Smooth muscle cell of the brain vasculature (primary cell): Measurements from ENCODE around the gene UBXN11.
"Not testable (repeated sequence)": the region's sequence is repeated elsewhere in the genome, so short reads cannot be mapped to it uniquely, and the experiment has no call there.

Source experiments
- DNase-seq: peaks from one replicate; pipeline ENCODE4 v3.0.0-alpha.2; 2012; ENCODE audit warnings: low read depth, low spot score

UBXN11 gene

DNA sequence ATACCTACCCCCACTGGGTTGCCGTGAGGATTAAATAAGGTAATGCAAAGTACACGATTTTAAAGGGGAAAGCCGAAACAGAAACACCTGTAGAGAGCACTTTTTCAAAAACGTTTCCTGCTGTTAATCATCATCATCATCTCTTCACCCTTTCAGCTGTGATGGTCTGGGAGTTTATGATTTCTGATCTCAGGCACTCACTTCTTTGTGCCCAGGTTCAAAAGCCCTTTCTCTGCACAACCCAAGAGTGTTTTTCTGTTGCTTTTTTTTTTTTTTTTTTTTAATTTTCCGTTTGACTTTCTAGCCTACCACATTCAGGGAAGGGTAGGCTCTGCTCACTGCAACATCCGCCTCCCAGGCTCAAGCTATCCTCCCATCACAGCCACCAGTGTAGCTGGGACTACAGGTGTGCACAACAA lies 936 bp upstream of the UBXN11 start:
- DNase-seq = no peak

DNA sequence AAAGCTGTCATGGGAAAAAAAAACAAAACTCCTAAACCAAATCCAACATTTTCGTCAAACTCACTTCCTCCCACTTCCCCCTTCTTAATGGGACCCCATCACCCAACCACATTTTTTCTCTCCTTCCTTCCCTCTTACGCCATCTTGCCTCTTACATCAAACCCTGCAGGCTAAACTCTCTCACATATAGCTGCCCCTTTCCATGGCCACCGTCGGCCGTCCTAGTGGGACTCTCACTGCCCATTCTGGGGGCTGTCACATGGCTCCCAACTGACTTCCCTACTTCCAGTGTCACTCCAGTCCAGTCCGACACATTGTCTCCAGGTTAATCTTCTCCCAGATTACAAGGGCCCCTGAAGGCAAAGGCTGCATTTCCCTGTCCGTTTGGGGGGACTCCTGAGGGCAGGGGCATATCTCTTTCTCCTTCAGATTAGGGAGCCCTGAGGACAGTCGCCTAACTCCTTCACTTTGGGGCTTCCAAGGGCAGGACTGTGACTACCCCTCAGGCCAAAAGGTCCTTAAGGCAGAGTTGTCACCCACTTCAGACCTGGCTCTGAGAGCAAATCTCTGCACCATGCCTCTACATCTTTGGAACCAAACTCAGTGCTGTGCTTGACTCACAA lies 658 bp downstream of the UBXN11 start:
- no peak for DNase-seq

DNA sequence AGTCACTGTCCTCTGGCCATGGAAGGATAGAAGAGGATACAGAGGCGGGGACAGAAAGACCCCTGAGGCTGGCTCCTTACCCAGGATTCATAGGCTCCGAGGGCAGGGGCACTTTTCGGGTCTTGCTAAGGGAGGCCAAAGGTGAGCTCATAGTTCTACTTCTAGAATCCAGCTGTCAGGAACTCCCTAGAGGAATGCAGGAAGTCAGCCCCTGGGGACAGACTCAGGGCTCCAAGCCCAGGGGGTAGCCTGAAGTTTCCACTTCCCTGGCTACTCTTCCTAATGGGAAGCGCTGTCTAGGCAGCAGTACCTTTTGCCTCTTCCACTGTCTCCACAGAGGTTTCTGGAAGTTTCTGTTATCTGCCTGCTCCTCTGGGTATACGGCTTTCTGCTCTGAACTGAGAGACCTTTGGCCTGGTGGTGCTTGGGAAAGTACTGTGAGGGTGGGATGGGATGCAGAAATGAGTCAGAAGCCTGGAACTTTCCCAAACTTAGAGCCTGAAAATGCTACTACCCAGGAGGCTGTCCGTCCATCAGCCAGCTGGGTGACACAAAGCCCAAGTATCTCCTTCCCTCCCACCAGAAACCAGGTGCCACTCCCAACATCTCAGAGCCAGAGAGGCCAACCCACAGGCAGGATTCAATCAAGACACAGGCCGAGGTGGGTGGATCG lies 3.6 kb downstream of the UBXN11 start:
- DNase-seq = no peak

DNA sequence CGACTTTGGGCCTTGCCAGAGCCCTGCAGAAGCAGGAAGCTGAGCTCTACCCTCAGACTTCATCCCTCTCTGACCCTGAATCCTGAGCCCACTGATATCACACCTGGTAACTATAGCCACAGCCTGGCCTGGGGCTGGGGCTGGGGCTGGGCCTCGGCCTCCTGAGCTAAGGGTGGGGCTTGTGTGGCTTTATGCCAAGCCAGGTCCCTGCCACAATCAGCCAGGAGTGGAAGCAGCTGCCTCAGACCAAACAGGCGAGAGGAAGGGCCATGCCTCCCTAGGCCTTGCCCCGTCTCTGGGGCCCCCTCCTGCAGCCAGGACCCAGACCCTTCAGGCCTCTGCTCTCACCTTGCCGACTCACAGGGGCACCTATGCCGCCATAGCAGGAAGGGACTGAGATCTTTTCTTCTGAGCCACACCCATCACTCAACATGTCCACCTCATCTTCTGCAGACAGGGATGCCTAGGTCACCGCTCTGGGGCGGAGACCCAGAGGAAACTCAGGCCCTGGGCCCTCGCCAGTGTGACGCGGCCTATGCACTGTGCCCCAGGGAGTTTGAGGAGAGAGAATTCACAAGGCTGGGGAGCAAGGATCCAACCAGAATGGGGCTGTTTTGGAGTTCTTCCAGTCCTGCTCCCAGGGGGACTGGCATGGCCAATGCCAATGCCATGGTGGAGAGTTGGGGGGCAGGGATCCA lies 5.7 kb downstream of the UBXN11 start:
- DNase-seq = no peak

DNA sequence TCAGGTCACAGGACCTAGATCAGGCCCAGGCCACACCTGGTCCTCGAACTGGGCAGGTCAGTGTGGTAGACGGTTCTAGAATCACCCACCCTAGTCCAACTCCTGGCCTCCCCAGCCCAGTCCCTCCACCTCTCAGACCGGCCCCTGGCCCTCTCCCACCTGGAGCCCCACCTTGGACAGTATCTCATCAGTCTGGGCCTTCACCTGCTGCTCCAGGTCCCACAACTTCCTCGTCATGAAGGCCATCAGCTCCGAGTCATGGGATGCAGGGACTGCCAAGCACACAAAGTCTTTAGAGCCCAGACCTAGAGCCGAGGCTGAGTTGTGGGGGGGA lies 8.7 kb downstream of the UBXN11 start:
- no peak for DNase-seq

DNA sequence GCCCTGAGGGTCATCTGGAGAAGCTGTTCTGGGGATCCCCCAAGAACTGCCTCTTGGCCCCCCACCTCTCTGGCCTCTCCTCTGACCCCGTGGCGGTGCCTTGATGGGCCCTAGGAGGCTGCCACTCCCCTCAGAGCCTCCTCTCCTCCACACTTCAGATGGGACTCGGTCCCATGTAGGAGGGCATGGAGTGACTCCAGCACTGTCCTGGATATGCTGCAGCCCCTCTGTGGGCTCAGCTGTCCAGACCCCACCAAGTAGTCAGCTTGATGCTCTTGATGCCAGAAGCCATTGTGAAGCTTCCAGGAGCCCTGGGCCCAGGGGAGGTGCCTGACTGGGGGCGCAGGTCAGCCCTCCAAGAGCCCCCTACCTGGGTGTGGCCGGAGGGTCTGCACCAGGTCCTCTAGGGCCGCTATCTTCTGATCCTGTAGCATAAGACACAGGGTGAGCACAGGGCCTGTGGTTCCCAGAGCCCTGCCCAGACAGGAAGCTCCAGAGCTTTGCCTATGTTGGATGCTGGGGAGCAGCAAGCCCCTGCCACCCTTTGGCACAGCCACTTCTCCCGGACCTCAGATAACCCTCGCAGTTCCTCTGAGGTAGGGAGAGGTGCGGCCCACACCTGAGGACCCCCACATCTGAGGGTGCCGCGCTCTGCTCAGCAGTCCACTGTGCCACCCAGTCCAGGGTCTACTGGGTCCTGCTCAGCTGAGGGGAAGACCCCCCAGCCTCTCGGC lies 9.2 kb downstream of the UBXN11 start:
- DNase-seq = no peak

DNA sequence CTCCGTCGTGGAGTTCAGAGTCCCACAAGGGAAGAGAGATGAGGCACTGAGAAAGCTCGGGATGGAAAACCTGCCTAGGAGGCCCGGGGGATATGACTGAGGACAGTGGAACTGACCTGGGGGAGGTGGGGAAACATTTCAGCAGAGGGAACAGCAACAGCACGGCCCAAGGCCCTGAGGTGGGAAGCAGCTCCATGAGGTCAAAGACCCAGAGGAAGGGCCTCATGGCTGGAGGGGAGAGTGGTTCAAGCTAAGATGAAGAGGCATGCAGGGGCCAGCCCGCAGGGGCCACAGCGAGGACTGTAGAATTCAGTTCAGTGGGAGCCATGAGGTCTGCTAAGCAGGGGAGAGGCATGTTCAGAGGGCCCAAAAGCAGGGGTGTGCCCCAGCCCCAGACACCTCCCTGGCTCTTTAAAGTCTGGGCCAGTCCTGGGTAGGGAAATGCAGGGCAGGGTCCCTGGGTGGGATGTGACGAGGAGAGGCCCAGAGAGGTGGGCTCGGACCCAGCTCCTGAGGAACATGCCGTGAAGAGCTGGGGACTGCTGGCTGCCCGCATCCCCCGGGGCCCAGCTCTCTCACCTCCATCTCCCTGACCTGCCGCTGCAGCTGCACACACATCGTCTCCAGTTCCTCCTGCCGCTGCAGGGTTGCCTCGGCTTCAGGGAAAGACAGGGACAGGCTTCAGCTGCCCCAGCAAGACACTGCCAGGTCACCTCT lies 9.9 kb downstream of the UBXN11 start:
- no peak for DNase-seq

DNA sequence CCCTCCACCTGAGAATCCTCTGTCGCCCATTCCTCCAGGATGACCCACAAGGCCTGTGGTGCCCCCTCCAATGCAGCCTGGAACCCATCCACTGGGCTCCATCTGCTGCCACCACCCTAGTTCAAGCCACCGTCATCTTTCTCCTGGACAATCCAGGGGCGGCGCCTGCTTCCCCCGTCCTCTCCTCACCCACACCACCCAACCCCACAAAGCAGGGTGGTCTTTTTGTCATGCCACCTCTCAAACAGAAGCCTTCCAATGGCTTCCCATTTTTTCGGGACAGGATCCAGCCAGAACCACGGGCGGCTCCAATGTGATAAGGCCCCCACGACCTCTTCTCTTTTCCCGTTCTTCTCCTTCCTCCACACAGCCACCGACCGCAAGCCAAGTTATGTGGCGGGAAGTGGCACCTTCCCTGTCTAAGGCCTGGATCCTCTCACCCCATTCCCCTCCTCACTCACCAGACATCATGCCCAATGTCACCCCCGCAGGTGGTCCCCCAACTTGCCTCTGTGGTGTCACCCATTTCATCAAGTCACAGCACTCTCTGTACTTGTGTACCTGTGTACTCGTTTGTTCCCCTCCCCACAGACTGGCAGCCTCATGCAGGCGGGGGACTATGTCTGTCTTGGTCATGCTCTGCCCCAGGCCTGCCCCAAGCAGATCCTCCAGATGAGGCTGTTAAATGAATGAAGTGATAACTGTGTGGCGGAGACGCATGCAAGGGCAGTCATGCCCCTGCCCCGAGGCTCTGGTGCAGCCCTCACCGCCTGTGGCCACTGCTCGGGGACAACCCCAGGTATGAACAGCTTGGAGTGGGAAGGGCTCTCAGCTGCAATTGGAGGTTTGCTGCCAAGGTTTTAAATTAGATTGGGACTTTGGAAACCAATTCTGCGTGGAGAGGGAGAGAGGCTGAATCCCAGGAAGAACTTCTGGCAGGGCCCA lies 11.0 kb downstream of the UBXN11 start:
- DNase-seq = no peak

DNA sequence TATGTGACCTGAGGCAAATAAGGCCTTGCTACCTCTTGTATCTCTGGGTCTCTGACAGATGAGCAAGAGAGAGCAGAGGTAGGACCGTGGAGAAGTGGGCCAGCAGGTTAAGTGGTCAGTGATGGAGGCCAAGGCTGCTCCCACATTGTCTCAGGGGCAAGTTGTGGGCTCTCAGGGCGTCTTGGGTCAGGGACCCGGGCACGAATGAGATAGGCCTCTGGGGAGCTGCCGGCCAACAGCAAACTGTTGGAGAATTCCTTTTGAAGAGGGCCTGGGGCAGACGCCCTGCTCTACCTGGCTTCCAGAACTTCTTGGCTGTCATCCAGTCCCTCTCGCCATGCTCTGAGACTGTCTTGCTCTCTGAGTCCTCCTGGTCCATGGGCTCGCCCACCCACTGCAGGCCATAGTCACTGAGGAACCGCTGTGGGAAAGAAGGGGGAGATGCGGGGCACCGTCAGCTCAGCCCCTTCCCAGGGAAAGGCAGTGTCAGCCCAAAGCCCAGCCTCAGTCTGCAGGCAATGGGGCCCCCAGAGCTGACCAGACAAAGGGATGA lies 12.4 kb downstream of the UBXN11 start:
- DNase-seq = no peak

DNA sequence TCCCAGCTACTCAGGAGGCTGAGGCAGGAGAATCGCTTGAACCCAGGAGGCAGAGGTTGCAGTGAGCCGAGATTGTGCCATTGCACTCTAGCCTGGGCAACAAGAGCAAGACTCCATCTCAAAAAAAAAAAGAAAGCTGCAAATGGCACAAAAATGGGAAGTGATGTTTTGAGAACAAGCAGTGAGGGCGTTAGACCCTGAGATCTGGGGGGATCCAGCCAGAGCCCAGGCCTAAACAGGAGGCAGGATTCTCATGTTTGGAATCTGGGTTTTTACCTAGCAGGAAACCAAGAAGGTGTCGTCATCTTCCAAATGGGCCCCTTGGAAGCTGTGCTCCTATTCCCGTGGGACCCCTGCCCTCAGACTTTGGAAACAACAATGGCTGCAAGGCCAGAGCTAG lies 13.7 kb downstream of the UBXN11 start:
- not testable (repeated sequence) for DNase-seq

DNA sequence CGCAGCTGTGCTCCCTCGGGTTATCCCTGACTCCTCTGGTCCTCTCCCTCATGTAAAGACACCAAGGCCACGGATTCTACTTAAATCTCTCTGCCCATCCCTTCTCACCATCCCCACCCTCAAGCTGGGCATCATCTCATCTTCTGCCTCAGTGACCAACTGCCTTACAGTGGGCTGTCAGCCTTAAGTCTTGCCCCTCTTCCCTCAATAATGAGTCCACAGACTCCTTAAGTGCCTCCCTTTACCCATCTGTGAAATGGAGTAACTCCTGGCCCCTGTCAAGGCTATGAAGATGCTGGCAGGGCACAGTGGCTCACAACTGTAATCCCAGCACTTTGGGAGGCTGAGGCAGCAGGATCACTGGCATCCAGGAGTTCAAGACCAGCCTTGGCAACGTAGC lies 14.5 kb downstream of the UBXN11 start:
- no peak for DNase-seq

DNA sequence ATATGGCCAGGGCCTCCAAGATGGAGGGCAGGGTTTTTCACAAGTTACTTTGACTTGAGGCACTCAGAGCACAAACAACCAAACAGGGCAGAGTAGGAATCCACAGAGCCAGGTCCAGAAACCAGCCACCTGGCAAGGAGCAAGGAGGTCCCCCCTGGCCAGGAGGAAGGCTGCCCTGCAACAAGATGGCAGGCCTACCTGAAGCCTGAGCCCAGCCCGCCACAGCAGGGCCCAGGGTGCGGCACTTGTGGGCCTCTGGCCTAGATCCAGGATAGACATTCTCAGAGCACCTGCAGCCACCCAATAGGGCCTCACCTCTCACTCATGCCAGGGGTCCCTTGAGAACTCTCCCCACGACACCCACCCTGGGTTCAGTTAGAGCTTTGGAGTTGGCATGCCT lies 15.0 kb downstream of the UBXN11 start:
- DNase-seq = no peak

DNA sequence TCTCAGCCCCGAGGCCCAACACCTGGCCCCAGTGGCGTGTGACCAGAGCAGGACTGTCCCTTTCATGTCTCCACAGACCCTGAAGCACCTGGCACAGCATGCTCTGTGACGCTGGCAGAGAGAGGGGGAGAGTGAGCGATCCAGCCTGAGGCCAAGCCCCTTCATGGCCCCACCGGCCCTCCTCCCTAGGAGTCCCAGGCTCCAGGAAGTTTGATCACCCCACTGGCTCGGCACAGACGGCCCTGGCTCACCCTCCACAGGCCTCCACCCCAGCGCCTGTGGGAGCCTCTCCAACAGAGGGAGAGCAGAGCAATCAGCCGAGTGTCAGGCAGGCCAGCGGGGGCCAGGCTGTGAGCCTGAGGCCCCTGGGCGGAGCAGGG lies 15.6 kb downstream of the UBXN11 start:
- no peak for DNase-seq

DNA sequence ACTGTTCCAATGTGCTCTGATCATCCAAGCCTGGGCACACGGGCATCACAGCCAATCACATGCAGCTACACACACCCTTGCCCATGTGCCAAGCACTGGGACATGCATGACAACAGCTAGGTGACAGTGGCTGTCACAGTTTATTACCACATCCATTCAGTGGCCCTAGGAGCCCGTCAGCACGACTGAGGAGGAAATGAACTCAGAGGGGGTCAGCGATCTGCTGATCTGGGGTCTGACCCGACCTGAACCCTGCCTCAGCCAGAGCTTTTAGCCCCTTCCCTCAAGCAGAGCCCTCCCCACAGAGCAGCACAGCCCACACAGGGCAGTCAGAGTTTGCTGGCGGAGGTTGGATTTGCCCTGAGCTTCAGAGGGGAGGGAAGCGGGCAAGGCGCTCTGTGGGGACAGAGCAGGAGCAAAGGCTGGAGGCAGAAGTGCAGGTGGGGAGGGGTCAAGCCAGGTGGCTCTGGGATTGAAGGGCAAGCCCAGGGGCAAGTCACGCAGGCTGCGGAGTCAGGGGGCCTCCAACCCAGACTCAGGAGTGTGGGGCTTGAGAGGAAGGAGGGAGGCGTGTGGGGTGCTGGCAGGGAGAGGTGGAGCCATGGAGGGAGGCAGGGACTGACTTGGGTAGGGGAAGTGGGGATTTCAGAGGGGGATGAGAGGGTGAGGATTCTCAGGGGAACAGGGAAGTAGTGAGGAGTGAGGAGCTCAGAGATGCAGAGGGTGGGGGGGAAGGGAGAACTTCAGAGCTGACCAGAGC lies 16.1 kb downstream of the UBXN11 start:
- no peak for DNase-seq

DNA sequence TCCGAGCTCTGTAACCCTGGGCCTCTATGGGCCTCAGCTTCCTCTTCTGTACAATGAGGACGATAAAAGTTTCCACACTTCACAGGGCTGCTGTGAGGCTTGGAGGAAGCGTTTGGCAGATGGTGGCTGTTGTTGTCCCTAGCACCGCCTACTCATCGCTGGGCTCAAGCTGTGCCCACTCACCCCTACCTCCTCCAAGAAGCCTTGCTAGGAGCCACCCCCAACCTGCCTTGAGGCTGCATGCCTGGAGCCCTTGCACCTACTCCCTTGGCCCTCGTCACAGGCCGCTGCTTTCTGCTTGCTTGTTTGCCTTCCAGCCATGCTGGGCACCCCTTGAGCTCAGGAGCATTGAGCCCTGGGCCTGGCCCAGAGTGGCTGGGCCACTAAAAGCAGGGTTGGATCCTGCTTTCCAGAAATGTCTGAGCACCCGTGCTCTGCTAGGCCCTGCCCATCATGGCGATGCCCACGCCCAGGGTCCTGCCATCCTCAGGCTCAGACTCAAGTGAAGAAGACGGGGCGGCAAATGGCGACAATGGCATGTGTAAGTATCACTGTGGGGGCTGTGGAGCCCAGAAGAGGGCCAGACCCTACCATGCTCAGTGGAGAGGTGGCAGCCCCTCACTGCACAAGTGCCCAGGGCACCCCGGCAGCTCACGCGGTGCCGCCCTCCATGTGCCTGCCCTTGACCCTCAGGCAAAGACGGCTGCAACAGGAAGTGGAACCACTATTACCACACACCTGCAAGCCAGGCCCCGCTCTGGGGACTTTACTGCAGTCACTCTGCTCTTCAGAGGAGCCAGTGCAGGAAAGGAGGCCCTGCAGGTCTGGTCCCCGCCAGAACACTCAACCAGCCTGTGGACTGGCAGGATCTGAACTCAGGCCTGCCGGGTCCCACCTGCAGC lies 17.0 kb downstream of the UBXN11 start:
- DNase-seq = no peak

DNA sequence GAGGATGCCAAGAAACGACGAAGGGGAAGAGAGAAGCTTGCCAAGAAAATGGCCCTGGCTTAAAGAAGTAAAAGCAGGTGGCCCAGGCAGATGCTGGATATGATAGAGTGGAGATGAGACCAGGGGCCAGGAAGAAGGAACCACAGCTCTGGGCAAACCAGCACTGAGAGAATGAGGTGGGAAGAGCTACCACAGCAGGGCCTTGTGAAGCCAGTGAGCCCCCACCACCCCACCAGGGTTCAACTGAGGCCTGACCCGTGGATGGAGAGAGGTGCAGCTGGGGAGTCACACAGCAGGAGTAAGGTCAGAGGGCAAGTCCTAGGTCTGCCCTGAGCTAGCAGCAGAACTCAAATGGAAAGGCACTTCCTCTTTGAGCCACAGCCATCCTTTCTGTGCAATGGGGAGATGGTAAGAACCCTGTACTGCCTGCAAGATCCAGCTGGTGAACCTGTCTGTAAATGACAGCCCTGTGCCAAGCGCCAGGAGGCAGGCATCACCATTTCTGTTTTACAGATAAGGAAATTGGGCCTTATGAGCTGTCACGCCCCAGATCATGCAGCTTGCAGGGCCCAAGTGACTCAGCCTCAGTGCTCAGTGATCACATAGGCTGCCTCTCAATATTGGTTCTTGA lies 18.0 kb downstream of the UBXN11 start:
- DNase-seq = no peak

DNA sequence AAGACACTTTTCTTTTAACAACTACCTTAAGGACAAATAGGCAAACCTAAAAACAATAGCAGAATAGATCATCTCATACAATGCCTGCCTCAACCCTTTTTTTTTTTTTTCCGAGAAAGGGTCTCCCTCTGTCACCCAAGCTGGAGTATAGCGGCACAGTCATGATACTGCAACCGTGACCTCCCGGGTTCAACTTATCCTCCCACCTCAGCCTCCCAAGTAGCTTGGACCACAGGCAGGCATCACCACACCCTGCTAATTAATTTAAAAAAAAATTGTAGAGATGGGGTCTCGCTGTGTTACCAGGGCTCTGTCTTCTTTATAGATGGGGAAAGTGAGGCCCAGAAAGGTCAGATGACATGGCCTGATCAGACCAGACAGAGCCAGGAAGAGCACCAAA lies 18.6 kb downstream of the UBXN11 start:
- DNase-seq = no peak

DNA sequence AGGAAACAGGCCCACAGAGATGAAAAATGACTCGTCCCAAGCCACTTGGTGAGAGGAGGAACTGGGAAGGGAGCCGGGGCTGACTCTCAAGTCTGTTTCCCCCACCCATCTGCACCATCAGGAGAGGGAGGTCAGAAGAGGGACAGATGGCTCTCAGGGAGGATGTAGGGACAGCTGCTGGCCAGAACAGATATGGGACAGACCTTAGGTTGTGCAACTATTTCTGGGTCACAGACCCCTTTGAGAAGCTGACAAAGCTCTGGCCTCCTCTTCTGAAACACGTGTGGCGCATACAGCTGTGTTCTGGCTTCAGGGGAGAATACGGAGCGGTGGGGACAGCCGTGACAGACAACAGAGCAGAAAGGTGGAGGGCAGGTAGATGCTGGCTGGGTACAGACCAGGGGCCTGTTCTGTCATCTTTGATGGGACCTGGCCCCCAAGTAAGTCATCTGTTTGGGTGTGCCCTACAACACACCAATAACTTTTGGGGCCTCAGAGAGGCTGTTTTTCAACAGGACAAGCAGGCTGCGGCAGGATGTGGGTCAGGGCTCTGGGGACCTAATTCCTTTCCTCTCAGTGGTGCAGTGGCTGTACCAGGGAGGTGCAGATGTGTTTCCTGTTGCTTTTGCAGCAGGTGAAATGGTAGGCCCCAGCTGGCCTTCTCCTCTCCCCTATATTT lies 19.3 kb downstream of the UBXN11 start:
- no peak for DNase-seq
